ENCODE measurements around the gene HMCN2.

The HMCN2 gene

GRCh38 chr9:130266236-130267098 lies 907 bp downstream of the HMCN2 start:
- H2AFZ ChIP-seq (ENCODE audit: low read length) = no peak overlapping the region
- H3F3A ChIP-seq (ENCODE audit: insufficient read depth, low read length) = no peaks in the 10 kb centered on the region
- H3K4me2 ChIP-seq (ENCODE audit: low read depth, low read length) = no peak overlapping the region
- H3K4me3 ChIP-seq (ENCODE audit: low read length) = no peak overlapping the region
- H3K4me1 ChIP-seq (ENCODE audit: low read length) = no peaks in the 10 kb centered on the region
- no peaks in the 10 kb centered on the region for H3K36me3 ChIP-seq (replicated peaks; ENCODE audit: insufficient read depth, low read length)
- no peaks in the 10 kb centered on the region for H3K9me3 ChIP-seq (replicated peaks; ENCODE audit: insufficient read depth, low read length)
- peaks cover 99% of the 10 kb centered on the region for H3K27me3 ChIP-seq (replicated peaks; ENCODE audit: insufficient read depth, low read length)
- H3K9ac ChIP-seq (ENCODE audit: low read length) = no peak overlapping the region
- no peak overlapping the region for H3K27ac ChIP-seq (ENCODE audit: low read length)
- H3K79me2 ChIP-seq (ENCODE audit: low read length) = no peaks in the 10 kb centered on the region
- H3K9me2 ChIP-seq (replicated peaks; ENCODE audit: insufficient read depth, low read length) = no peaks in the 10 kb centered on the region
- no peaks in the 10 kb centered on the region for H4K20me1 ChIP-seq (ENCODE audit: insufficient read depth, low read length)
- DNase-seq = no peak
- TF ChIP-seq CTCF (IDR thresholded peaks at IDR 0.05; ENCODE audit: low read length) = no peak
- no peak for TF ChIP-seq EZH2 (optimal IDR thresholded peaks at IDR 0.05; ENCODE audit: low read depth, low read length)
- TF ChIP-seq EZH2phosphoT487 (IDR thresholded peaks at IDR 0.05; ENCODE audit: low read length) = no peak

GRCh38 chr9:130267930-130268329 lies 2.4 kb downstream of the HMCN2 start:
- no peaks in the 10 kb centered on the region for H3K9me2 ChIP-seq (replicated peaks; ENCODE audit: insufficient read depth, low read length)
- no peak for DNase-seq
- no peaks in the 10 kb centered on the region for H3K36me3 ChIP-seq (replicated peaks; ENCODE audit: insufficient read depth, low read length)
- no peaks in the 10 kb centered on the region for H3F3A ChIP-seq (ENCODE audit: insufficient read depth, low read length)
- peaks cover 99% of the 10 kb centered on the region for H3K27me3 ChIP-seq (replicated peaks; ENCODE audit: insufficient read depth, low read length)
- no peaks in the 10 kb centered on the region for H3K9me3 ChIP-seq (replicated peaks; ENCODE audit: insufficient read depth, low read length)
- no peaks in the 10 kb centered on the region for H3K79me2 ChIP-seq (ENCODE audit: low read length)
- H3K9ac ChIP-seq (ENCODE audit: low read length) = no peak overlapping the region
- H3K4me1 ChIP-seq (ENCODE audit: low read length) = no peaks in the 10 kb centered on the region
- H2AFZ ChIP-seq (ENCODE audit: low read length) = no peak overlapping the region
- H3K27ac ChIP-seq (ENCODE audit: low read length) = no peak overlapping the region
- no peak for TF ChIP-seq EZH2 (optimal IDR thresholded peaks at IDR 0.05; ENCODE audit: low read depth, low read length)
- TF ChIP-seq CTCF (IDR thresholded peaks at IDR 0.05; ENCODE audit: low read length) = no peak
- no peak for TF ChIP-seq EZH2phosphoT487 (IDR thresholded peaks at IDR 0.05; ENCODE audit: low read length)
- no peak overlapping the region for H3K4me2 ChIP-seq (ENCODE audit: low read depth, low read length)
- H4K20me1 ChIP-seq (ENCODE audit: insufficient read depth, low read length) = no peaks in the 10 kb centered on the region
- H3K4me3 ChIP-seq (ENCODE audit: low read length) = no peak overlapping the region

GRCh38 chr9:130268521-130269211 lies 3.1 kb downstream of the HMCN2 start:
- H3F3A ChIP-seq (ENCODE audit: insufficient read depth, low read length) = no peaks in the 10 kb centered on the region
- no peak overlapping the region for H2AFZ ChIP-seq (ENCODE audit: low read length)
- no peak overlapping the region for H3K27ac ChIP-seq (ENCODE audit: low read length)
- H3K4me1 ChIP-seq (ENCODE audit: low read length) = no peaks in the 10 kb centered on the region
- H3K36me3 ChIP-seq (replicated peaks; ENCODE audit: insufficient read depth, low read length) = no peaks in the 10 kb centered on the region
- H4K20me1 ChIP-seq (ENCODE audit: insufficient read depth, low read length) = no peaks in the 10 kb centered on the region
- TF ChIP-seq CTCF (IDR thresholded peaks at IDR 0.05; ENCODE audit: low read length) (no peak), EZH2 (optimal IDR thresholded peaks at IDR 0.05; ENCODE audit: low read depth, low read length) (no peak), EZH2phosphoT487 (IDR thresholded peaks at IDR 0.05; ENCODE audit: low read length) (no peak)
- no peaks in the 10 kb centered on the region for H3K9me2 ChIP-seq (replicated peaks; ENCODE audit: insufficient read depth, low read length)
- peaks cover 99% of the 10 kb centered on the region for H3K27me3 ChIP-seq (replicated peaks; ENCODE audit: insufficient read depth, low read length)
- H3K9ac ChIP-seq (ENCODE audit: low read length) = no peak overlapping the region
- no peaks in the 10 kb centered on the region for H3K79me2 ChIP-seq (ENCODE audit: low read length)
- no peak overlapping the region for H3K4me3 ChIP-seq (ENCODE audit: low read length)
- no peaks in the 10 kb centered on the region for H3K9me3 ChIP-seq (replicated peaks; ENCODE audit: insufficient read depth, low read length)
- H3K4me2 ChIP-seq (ENCODE audit: low read depth, low read length) = no peak overlapping the region
- no peak for DNase-seq
